SIG-M5 treated with dmso at 0.1 percent for 504 hours (cell line): Measurements from ENCODE around the gene TBC1D5.
A peak's percentile ranks its signal among the peaks of the same experiment; 100 is the strongest.
"Not testable (repeated sequence)": the region's sequence is repeated elsewhere in the genome, so short reads cannot be mapped to it uniquely, and the experiment has no call there.

Experiments used
- DNase-seq: peaks from one replicate; lab custom pipeline; 2025; ENCODE audit not compliant: unreplicated experiment; lab: John Stamatoyannopoulos, UW

Gene TBC1D5

GRCh38 chr3:17552351-17552750 lies 190.1 kb downstream of the TBC1D5 start:
- no peak for DNase-seq

GRCh38 chr3:17551895-17552294 lies 190.5 kb downstream of the TBC1D5 start:
- DNase-seq, result no peak

- no peak for DNase-seq
Measured at GRCh38 chr3:17551333-17551732, 191.1 kb downstream of the TBC1D5 start.

GRCh38 chr3:17550624-17551023 lies 191.8 kb downstream of the TBC1D5 start:
- no peak for DNase-seq

- no peak for DNase-seq
Measured at GRCh38 chr3:17546500-17547255, 195.8 kb downstream of the TBC1D5 start.

GRCh38 chr3:17544632-17545031 lies 197.8 kb downstream of the TBC1D5 start:
- DNase-seq, result peak; percentile 7

GRCh38 chr3:17542591-17542990 lies 199.8 kb downstream of the TBC1D5 start:
- DNase-seq, result no peak

GRCh38 chr3:17539436-17539835 lies 203.0 kb downstream of the TBC1D5 start:
- DNase-seq, result no peak

GRCh38 chr3:17535274-17535673 lies 207.2 kb downstream of the TBC1D5 start:
- no peak for DNase-seq

GRCh38 chr3:17532446-17532845 lies 210.0 kb downstream of the TBC1D5 start:
- not testable (repeated sequence) for DNase-seq

GRCh38 chr3:17529677-17530076 lies 212.8 kb downstream of the TBC1D5 start:
- DNase-seq, result no peak

GRCh38 chr3:17518189-17519059 lies 224.0 kb downstream of the TBC1D5 start:
- DNase-seq, result no peak

GRCh38 chr3:17515445-17516234 lies 226.8 kb downstream of the TBC1D5 start:
- DNase-seq, result no peak

GRCh38 chr3:17514597-17514996 lies 227.8 kb downstream of the TBC1D5 start:
- DNase-seq, result no peak

- no peak for DNase-seq
Measured at GRCh38 chr3:17510265-17510664, 232.2 kb downstream of the TBC1D5 start.

GRCh38 chr3:17508180-17508752 lies 234.2 kb downstream of the TBC1D5 start:
- no peak for DNase-seq

GRCh38 chr3:17507480-17507879 lies 235.0 kb downstream of the TBC1D5 start:
- DNase-seq, result no peak

GRCh38 chr3:17505856-17506255 lies 236.6 kb downstream of the TBC1D5 start:
- no peak for DNase-seq

GRCh38 chr3:17501745-17502144 lies 240.7 kb downstream of the TBC1D5 start:
- no peak for DNase-seq

GRCh38 chr3:17500618-17501017 lies 241.8 kb downstream of the TBC1D5 start:
- DNase-seq, result no peak
